MM.1S (cell line): ENCODE data around the gene CD151.

Source experiments
- DNase-seq: peaks from one replicate; pipeline ENCODE4 v3.0.0-alpha.2; 2015
- H2AFZ ChIP-seq: fragments of 300-600 bp; sonication (generic); 2 replicates; pipeline ENCODE4 v1.6.0; 2016; ENCODE audit warnings: antibody characterized with exemption, low read length
- H3F3A ChIP-seq: fragments of 300-600 bp; sonication (generic); 2 replicates; pipeline ENCODE4 v1.6.1; 2016; ENCODE audit warnings: mild to moderate bottlenecking, antibody characterized with exemption, low read length, moderate library complexity, mixed read lengths; ENCODE audit not compliant: insufficient read depth
- H3K27ac ChIP-seq: fragments of 300-600 bp; sonication (generic); 2 replicates; pipeline ENCODE4 v1.5.1; 2016; ENCODE audit warnings: mild to moderate bottlenecking, low read length
- H3K27me3 ChIP-seq: fragments of 300-600 bp; sonication (generic); replicated peaks from 2 replicates; pipeline ENCODE4 v1.6.0; 2016; ENCODE audit warnings: low read length; ENCODE audit not compliant: insufficient read depth
- H3K36me3 ChIP-seq: fragments of 300-600 bp; sonication (generic); replicated peaks from 2 replicates; pipeline ENCODE4 v1.6.1; 2016; ENCODE audit warnings: mild to moderate bottlenecking, low read length, mixed read lengths; ENCODE audit not compliant: insufficient read depth
- H3K4me1 ChIP-seq: fragments of 300-600 bp; sonication (generic); 2 replicates; pipeline ENCODE4 v1.6.1; 2016; ENCODE audit warnings: low read length, mixed read lengths
- H3K4me2 ChIP-seq: fragments of 300-600 bp; sonication (generic); 2 replicates; pipeline ENCODE4 v1.6.0; 2016; ENCODE audit warnings: low read depth, low read length
- H3K4me3 ChIP-seq: fragments of 300-600 bp; sonication (generic); 2 replicates; pipeline ENCODE4 v1.5.1; 2016; ENCODE audit warnings: low read length, mixed read lengths
- H3K79me2 ChIP-seq: fragments of 300-600 bp; sonication (generic); 2 replicates; pipeline ENCODE4 v1.6.1; 2016; ENCODE audit warnings: mixed run types, low read length, mixed read lengths
- H3K9ac ChIP-seq: fragments of 300-600 bp; sonication (generic); 2 replicates; pipeline ENCODE4 v1.6.1; 2016; ENCODE audit warnings: low read length, mixed read lengths
- H3K9me2 ChIP-seq: fragments of 300-600 bp; sonication (generic); replicated peaks from 2 replicates; pipeline ENCODE4 v1.6.1; 2016; ENCODE audit warnings: mild to moderate bottlenecking, low read length, mixed read lengths; ENCODE audit not compliant: insufficient read depth
- H3K9me3 ChIP-seq: fragments of 300-600 bp; sonication (generic); replicated peaks from 2 replicates; pipeline ENCODE4 v1.6.1; 2016; ENCODE audit warnings: mild to moderate bottlenecking, low read length, mixed read lengths; ENCODE audit not compliant: insufficient read depth
- H4K20me1 ChIP-seq: fragments of 300-600 bp; sonication (generic); 2 replicates; pipeline ENCODE4 v1.6.1; 2016; ENCODE audit warnings: mild to moderate bottlenecking, low read length, moderate library complexity, mixed read lengths; ENCODE audit not compliant: insufficient read depth
- CTCF ChIP-seq: fragments of 300-600 bp; sonication (generic); IDR thresholded peaks from 2 replicates; pipeline ENCODE4 v1.5.1; 2016; ENCODE audit warnings: antibody characterized with exemption, low read length, mixed read lengths
- EZH2 ChIP-seq: fragments of 300-600 bp; sonication (generic); optimal IDR thresholded peaks from 2 replicates; pipeline ENCODE3; 2017; ENCODE audit warnings: low read depth, mild to moderate bottlenecking, antibody characterized with exemption, low read length, mixed read lengths
- EZH2phosphoT487 ChIP-seq: fragments of 300-600 bp; sonication (generic); IDR thresholded peaks from 2 replicates; pipeline ENCODE4 v1.6.1; 2018; ENCODE audit warnings: antibody characterized with exemption, low read length

CD151 gene

GRCh38 chr11:797296-798092, 35.3 kb upstream of the CD151 start:
- H3K27ac ChIP-seq = peak overlapping the region; percentile 67; the same call in 1 of the 2 replicates
- no peaks in the 10 kb centered on the region for H3K4me1 ChIP-seq
- no peaks in the 10 kb centered on the region for H3K9me3 ChIP-seq
- DNase-seq = peak; percentile 78
- H3K4me2 ChIP-seq = peak overlapping the region; percentile 100
- H4K20me1 ChIP-seq = no peaks in the 10 kb centered on the region
- H3K4me3 ChIP-seq = peak overlapping the region; percentile 84
- H3K9ac ChIP-seq = peak overlapping the region; percentile 85
- TF ChIP-seq EZH2phosphoT487 (no peak), EZH2 (no peak), CTCF (no peak)
- H3K27me3 ChIP-seq = no peaks in the 10 kb centered on the region
- no peaks in the 10 kb centered on the region for H3K9me2 ChIP-seq
- H3K79me2 ChIP-seq = peaks cover 45% of the 10 kb centered on the region
- H3F3A ChIP-seq = peaks cover 21% of the 10 kb centered on the region
- H3K36me3 ChIP-seq = no peaks in the 10 kb centered on the region
- H2AFZ ChIP-seq = peak overlapping the region; percentile 69

GRCh38 chr11:798093-798713, 34.5 kb upstream of the CD151 start, which contains the start of gene SLC25A22:
Gene SLC25A22, minus strand, starts transcription at chr11:798281. Its CDS starts 3,275 bp downstream, at chr11:795006.
- no peaks in the 10 kb centered on the region for H3K9me2 ChIP-seq
- H4K20me1 ChIP-seq = no peaks in the 10 kb centered on the region
- peak within 1 kb of the TSS; percentile 100 for H3K4me2 ChIP-seq
- H3K27ac ChIP-seq = peak within 1 kb of the TSS; percentile 67; the same call in 1 of the 2 replicates
- no peaks in the 10 kb centered on the region for H3K27me3 ChIP-seq
- H3K4me1 ChIP-seq = no peaks in the 10 kb centered on the region
- H3K9ac ChIP-seq = peak within 1 kb of the TSS; percentile 85
- peak within 1 kb of the TSS; percentile 69 for H2AFZ ChIP-seq
- peaks cover 21% of the 10 kb centered on the region for H3F3A ChIP-seq
- H3K9me3 ChIP-seq = no peaks in the 10 kb centered on the region
- peak; percentile 62 for TF ChIP-seq CTCF
- no peak for TF ChIP-seq EZH2
- H3K4me3 ChIP-seq = peak within 1 kb of the TSS; percentile 84
- DNase-seq = peak; percentile 84
- H3K79me2 ChIP-seq = peaks cover 51% of the 10 kb centered on the region
- H3K36me3 ChIP-seq = no peaks in the 10 kb centered on the region

DNA sequence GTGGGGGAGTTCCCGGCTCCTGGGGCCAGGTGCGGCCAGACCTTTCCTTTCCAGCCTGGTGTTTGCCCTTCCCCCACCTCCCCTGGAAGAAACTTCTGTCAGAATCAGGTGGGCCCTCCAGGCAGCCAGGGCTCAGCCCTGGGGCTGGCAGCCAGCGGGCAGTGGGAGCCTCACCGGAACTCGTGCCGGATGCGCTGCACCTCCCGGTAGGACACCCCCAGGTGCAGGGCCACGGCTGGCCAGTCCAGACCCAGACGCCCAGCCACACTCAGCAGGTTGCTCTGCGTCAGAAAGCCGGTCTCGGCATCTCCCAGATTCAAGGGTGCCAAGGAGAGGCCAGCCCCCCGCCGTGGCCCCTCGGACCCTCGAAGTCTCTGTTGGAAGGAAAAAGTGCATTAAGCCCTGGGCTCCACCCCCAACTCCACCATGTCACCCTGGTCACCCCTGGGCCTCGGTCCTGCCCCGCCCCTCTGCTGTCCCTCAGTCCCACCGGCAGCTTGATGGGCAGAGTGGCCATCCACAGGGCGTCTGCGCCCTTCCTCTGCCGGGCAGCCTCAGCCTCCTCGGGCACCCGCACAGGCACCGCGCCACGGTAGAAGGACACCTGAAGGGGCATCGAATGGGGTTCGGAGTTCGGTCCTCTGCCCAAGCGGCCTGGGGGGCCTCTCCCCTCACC, 33.0 kb upstream of the CD151 start:
- 0 out of 2 replicates have a peak, but pooled peaks cover 5% of the 10 kb centered on the region for H3K4me1 ChIP-seq
- no peaks in the 10 kb centered on the region for H3K36me3 ChIP-seq
- no peaks in the 10 kb centered on the region for H3K27me3 ChIP-seq
- H3K79me2 ChIP-seq = peaks cover 55% of the 10 kb centered on the region
- H3F3A ChIP-seq = peaks cover 21% of the 10 kb centered on the region
- no peak overlapping the region for H3K4me2 ChIP-seq
- no peaks in the 10 kb centered on the region for H3K9me3 ChIP-seq
- H3K9me2 ChIP-seq = no peaks in the 10 kb centered on the region
- DNase-seq = no peak
- no peak overlapping the region for H2AFZ ChIP-seq
- no peaks in the 10 kb centered on the region for H4K20me1 ChIP-seq
- H3K4me3 ChIP-seq = no peak overlapping the region
- no peak overlapping the region for H3K9ac ChIP-seq
- H3K27ac ChIP-seq = no peak overlapping the region
- TF ChIP-seq CTCF (no peak), EZH2phosphoT487 (no peak), EZH2 (no peak)
